Liver (tissue), 9 donors: Measurements from ENCODE around the gene WWC1. TPM values are rescaled to one million over a fixed set of nuclear protein-coding genes. Genes with fewer than 3 reads are reported as not detected.

ENCODE experiments used
- DNase-seq: peaks from one replicate; pipeline ENCODE4 v3.0.0-alpha.2; 2017; ENCODE audit warnings: low spot score
- H3K27ac ChIP-seq, 2 donors: one replicate each; pipeline ENCODE4 v1.7.0; 2013; ENCODE audit warnings: inconsistent platforms in 2 of 2, low read length in 2 of 2, control low read depth in 1 of 2, low read depth in 1 of 2, mild to moderate bottlenecking in 1 of 2
- H3K27me3 ChIP-seq, 4 donors: one replicate each; pipeline versions ENCODE4 v1.6.1 to v1.7.0; 2013; ENCODE audit warnings: low read length in 3 of 4, inconsistent platforms in 1 of 4, mild to moderate bottlenecking in 1 of 4, moderate library complexity in 1 of 4; ENCODE audit not compliant: control insufficient read depth in 4 of 4, insufficient read depth in 4 of 4
- H3K36me3 ChIP-seq, 4 donors: one replicate each; pipeline versions ENCODE4 v1.6.1 to v1.7.0; 2013; ENCODE audit warnings: low read length in 3 of 4, mild to moderate bottlenecking in 3 of 4, low read depth in 1 of 4, moderate library complexity in 1 of 4; ENCODE audit not compliant: control insufficient read depth in 4 of 4, insufficient read depth in 3 of 4
- H3K4me1 ChIP-seq, 4 donors: one replicate each; pipeline versions ENCODE4 v1.6.1 to v1.7.0; 2013; ENCODE audit warnings: low read length in 3 of 4, mild to moderate bottlenecking in 3 of 4, moderate library complexity in 1 of 4; ENCODE audit not compliant: control insufficient read depth in 4 of 4, insufficient read depth in 4 of 4
- H3K4me3 ChIP-seq, 3 donors: one replicate each; pipeline versions ENCODE4 v1.6.1 to v1.7.0; 2013; ENCODE audit warnings: low read length in 3 of 3, control low read depth in 1 of 3, low read depth in 1 of 3, mild to moderate bottlenecking in 1 of 3
- H3K9ac ChIP-seq, 2 donors: one replicate each; pipeline ENCODE4 v1.7.0; 2013; ENCODE audit warnings: low read length in 2 of 2, mild to moderate bottlenecking in 2 of 2, moderate library complexity in 2 of 2, control low read depth in 1 of 2, low read depth in 1 of 2
- H3K9me3 ChIP-seq, 4 donors: one replicate each; pipeline versions ENCODE4 v1.6.1 to v1.7.0; 2013; ENCODE audit warnings: low read length in 3 of 4; ENCODE audit not compliant: control insufficient read depth in 4 of 4
- ATF3 ChIP-seq: IDR thresholded peaks from 2 replicates; pipeline ENCODE4 v1.6.1; 2016; ENCODE audit warnings: antibody characterized with exemption
- CTCF ChIP-seq: fragments of 150-350 bp; IDR thresholded peaks from 2 replicates; pipeline ENCODE4 v1.5.1; 2017; ENCODE audit warnings: improper control_type of control experiment, low read depth, low read length; ENCODE audit not compliant: missing input control
- EGR1 ChIP-seq, 2 donors: IDR thresholded peaks; 2 replicates each; pipeline ENCODE4 v1.6.1; 2016 to 2018; ENCODE audit warnings: antibody characterized with exemption in 2 of 2, low read depth in 2 of 2
- FOXA1 ChIP-seq: IDR thresholded peaks from 2 replicates; pipeline ENCODE4 v1.6.1; 2016; ENCODE audit warnings: antibody characterized with exemption
- FOXA2 ChIP-seq: IDR thresholded peaks from 2 replicates; pipeline ENCODE4 v1.6.1; 2016; ENCODE audit warnings: antibody characterized with exemption
- GABPA ChIP-seq, 2 donors: IDR thresholded peaks in 1 of 2; conservative IDR thresholded peaks in 1 of 2; 2 replicates each; pipeline ENCODE4 v1.6.1; 2016; ENCODE audit warnings: antibody characterized with exemption in 2 of 2, mild to moderate bottlenecking in 1 of 2, moderate library complexity in 1 of 2
- HNF4A ChIP-seq, 2 donors: conservative IDR thresholded peaks; 2 replicates each; pipeline ENCODE4 v1.6.1; 2016; ENCODE audit warnings: antibody characterized with exemption in 2 of 2, mild to moderate bottlenecking in 2 of 2
- HNF4G ChIP-seq: IDR thresholded peaks from 2 replicates; pipeline ENCODE4 v1.6.1; 2016; ENCODE audit warnings: antibody characterized with exemption
- JUND ChIP-seq, 2 donors: IDR thresholded peaks; 2 replicates each; pipeline ENCODE4 v1.6.1; 2016; ENCODE audit warnings: antibody characterized with exemption in 2 of 2
- RAD21 ChIP-seq, 2 donors: IDR thresholded peaks; 2 replicates each; pipeline ENCODE4 v1.6.1; 2016; ENCODE audit warnings: antibody characterized with exemption in 2 of 2, mild to moderate bottlenecking in 2 of 2
- SP1 ChIP-seq: IDR thresholded peaks from 2 replicates; pipeline ENCODE4 v1.6.1; 2018; ENCODE audit warnings: antibody characterized with exemption, mild to moderate bottlenecking
- TAF1 ChIP-seq: conservative IDR thresholded peaks from 2 replicates; pipeline ENCODE4 v1.6.1; 2016; ENCODE audit warnings: antibody characterized with exemption, mild to moderate bottlenecking
- YY1 ChIP-seq: IDR thresholded peaks from 2 replicates; pipeline ENCODE4 v1.6.1; 2016; ENCODE audit warnings: antibody characterized with exemption, mild to moderate bottlenecking
- ZBTB33 ChIP-seq: IDR thresholded peaks from 2 replicates; pipeline ENCODE4 v1.6.1; 2016; ENCODE audit warnings: antibody characterized with exemption
- WGBS: extraction: QIAGEN DNeasy Blood & Tissue Kit; methylation state at CpG from one replicate; pipeline ENCODE4 v1.1.7; 2013; 5-methylcytosine and 5-hydroxymethylcytosine counted together
- polyA plus RNA-seq, 2 donors: library from polyadenylated mRNA; stranded (reverse) in 1 of 2; unstranded in 1 of 2; fragments of 200-250 nt in 1 of 2; fragments of >200 nt in 1 of 2; fragmentation: Nextera tagmentation in 1 of 2; extraction: Ambion mirVana in 1 of 2; gene quantifications; one replicate each; pipeline versions ENCODE4 v1.2.1 to v1.2.3, GENCODE V29; 2013 to 2015
- total RNA-seq, 2 donors: library from RNA; depleted of rRNA; stranded (reverse); fragments of >200 nt; gene quantifications; one replicate each; pipeline ENCODE4 v1.2.3, GENCODE V29; 2014
- TF ChIP-seq, protein P1 (sequence below): IDR thresholded peaks from 2 replicates; pipeline ENCODE4 v1.6.1; 2016; ENCODE audit warnings: antibody characterized with exemption, mild to moderate bottlenecking
- donor health status: healthy.
- donor health status: healthy.
- donor health status: healthy.
- donor health status: healthy.
- donor health status: healthy.

Gene WWC1
- total and polyA plus RNA-seq, 4 donors: 5.9 to 25.1 (median 14.8) TPM

DNA sequence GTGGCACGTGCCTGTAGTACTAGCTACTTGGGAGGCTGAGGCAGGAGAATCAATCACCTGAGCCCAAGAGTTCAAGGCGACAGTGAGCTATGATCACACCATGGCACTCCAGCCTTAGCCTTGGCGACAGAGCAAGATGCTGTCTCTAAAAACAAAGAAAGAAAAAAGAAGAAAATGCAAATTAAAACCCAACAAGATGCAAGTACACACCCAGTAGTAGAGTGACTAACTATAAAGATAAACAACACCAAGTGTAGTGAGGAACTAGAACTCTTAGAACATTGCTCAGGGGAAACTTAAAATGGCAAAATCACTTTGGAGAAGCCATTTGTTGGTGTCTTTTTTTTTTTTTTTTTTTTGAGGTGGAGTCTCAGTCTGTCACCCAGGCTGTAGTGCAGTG, 160.1 kb downstream of the WWC1 start:
- Histone ChIP-seq H3K27ac (no peak overlapping the region), H3K36me3 (peaks cover 3 to 54% (median 34%) of the 10 kb centered on the region in 4 donors), H3K4me1 (no peaks in the 10 kb centered on the region), H3K9me3 (no peaks in the 10 kb centered on the region), H3K27me3 (no peaks in the 10 kb centered on the region), H3K9ac (no peak overlapping the region), H3K4me3 (no peak overlapping the region)
- 93% methylated on average over 3 of the region's 3 CpGs for WGBS
- no peak for DNase-seq
- TF ChIP-seq, protein P1, sequence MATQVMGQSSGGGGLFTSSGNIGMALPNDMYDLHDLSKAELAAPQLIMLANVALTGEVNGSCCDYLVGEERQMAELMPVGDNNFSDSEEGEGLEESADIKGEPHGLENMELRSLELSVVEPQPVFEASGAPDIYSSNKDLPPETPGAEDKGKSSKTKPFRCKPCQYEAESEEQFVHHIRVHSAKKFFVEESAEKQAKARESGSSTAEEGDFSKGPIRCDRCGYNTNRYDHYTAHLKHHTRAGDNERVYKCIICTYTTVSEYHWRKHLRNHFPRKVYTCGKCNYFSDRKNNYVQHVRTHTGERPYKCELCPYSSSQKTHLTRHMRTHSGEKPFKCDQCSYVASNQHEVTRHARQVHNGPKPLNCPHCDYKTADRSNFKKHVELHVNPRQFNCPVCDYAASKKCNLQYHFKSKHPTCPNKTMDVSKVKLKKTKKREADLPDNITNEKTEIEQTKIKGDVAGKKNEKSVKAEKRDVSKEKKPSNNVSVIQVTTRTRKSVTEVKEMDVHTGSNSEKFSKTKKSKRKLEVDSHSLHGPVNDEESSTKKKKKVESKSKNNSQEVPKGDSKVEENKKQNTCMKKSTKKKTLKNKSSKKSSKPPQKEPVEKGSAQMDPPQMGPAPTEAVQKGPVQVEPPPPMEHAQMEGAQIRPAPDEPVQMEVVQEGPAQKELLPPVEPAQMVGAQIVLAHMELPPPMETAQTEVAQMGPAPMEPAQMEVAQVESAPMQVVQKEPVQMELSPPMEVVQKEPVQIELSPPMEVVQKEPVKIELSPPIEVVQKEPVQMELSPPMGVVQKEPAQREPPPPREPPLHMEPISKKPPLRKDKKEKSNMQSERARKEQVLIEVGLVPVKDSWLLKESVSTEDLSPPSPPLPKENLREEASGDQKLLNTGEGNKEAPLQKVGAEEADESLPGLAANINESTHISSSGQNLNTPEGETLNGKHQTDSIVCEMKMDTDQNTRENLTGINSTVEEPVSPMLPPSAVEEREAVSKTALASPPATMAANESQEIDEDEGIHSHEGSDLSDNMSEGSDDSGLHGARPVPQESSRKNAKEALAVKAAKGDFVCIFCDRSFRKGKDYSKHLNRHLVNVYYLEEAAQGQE: no peak
- TF ChIP-seq YY1: no peak
- no peak for TF ChIP-seq JUND (IDR thresholded peaks at IDR 0.05)
- no peak for TF ChIP-seq EGR1 (IDR thresholded peaks at IDR 0.05; ENCODE audit: low read depth in 2 of 2)
- no peak for TF ChIP-seq FOXA2
- no peak for TF ChIP-seq FOXA1
- no peak for TF ChIP-seq GABPA (IDR thresholded peaks at IDR 0.05 in 1 of 2, conservative IDR thresholded peaks at IDR 0.05 in 1 of 2)
- TF ChIP-seq TAF1: no peak
- no peak for TF ChIP-seq HNF4A (conservative IDR thresholded peaks at IDR 0.05)
- no peak for TF ChIP-seq ATF3
- TF ChIP-seq SP1: no peak
- no peak for TF ChIP-seq RAD21 (IDR thresholded peaks at IDR 0.05)
- no peak for TF ChIP-seq CTCF
- no peak for TF ChIP-seq HNF4G

DNA sequence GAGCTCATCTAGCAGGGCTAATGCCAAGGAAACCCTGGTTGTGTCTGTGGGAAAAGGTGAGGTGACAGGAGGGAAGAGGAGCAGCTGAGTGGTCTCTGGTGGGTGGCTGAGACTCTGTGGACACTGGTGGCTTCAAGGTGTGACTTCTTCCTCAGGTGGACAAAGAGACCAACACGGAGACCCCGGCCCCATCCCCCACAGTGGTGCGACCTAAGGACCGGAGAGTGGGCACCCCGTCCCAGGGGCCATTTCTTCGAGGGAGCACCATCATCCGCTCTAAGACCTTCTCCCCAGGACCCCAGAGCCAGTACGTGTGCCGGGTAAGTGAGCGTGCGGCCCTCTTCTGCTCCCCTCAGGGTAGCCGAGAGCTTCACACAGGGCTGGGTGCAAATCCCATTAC, 163.8 kb downstream of the WWC1 start:
- TF ChIP-seq ATF3 (no peak), ZBTB33 (no peak), TAF1 (no peak)
- Histone ChIP-seq H3K27me3 (no peaks in the 10 kb centered on the region), H3K9me3 (no peaks in the 10 kb centered on the region), H3K4me1 (no peaks in the 10 kb centered on the region), H3K9ac (no peak overlapping the region), H3K36me3 (peaks cover 1 to 74% (median 49%) of the 10 kb centered on the region in 4 donors), H3K4me3 (no peak overlapping the region), H3K27ac (no peak overlapping the region)
- DNase-seq: no peak
- WGBS: 94% methylated on average over 12 of the region's 12 CpGs
